ENCODE measurements around the gene ZACN.

ZACN gene

GRCh38 chr17:76080768-76081287 lies 1.8 kb downstream of the ZACN start:
- no peak for TF ChIP-seq JUND (IDR thresholded peaks at IDR 0.05; ENCODE audit: low read depth)
- in situ Hi-C loops (cut with HindIII; ENCODE audit: low pct_unique_long_range_greater_than_20kb, low sequenced_read_pairs), result no loop called here
- DNase-seq (ENCODE audit: low read depth in 1 of 2, low spot score in 1 of 2), result no peak

- no peak for DNase-seq (ENCODE audit: low read depth in 1 of 2, low spot score in 1 of 2)
- in situ Hi-C loops (cut with HindIII; ENCODE audit: low pct_unique_long_range_greater_than_20kb, low sequenced_read_pairs), result no loop called here
- no peak for TF ChIP-seq JUND (IDR thresholded peaks at IDR 0.05; ENCODE audit: low read depth)
These were observed 2.6 kb downstream of the ZACN start for GRCh38 chr17:76081295-76082210.

- in situ Hi-C loops (cut with HindIII; ENCODE audit: low pct_unique_long_range_greater_than_20kb, low sequenced_read_pairs), result no loop called here
- TF ChIP-seq JUND (IDR thresholded peaks at IDR 0.05; ENCODE audit: low read depth), result no peak
- no peak for DNase-seq (ENCODE audit: low read depth in 1 of 2, low spot score in 1 of 2)
These were observed 3.6 kb downstream of the ZACN start for GRCh38 chr17:76082326-76083251.

- TF ChIP-seq JUND (IDR thresholded peaks at IDR 0.05; ENCODE audit: low read depth), result no peak
- DNase-seq (ENCODE audit: low read depth in 1 of 2, low spot score in 1 of 2), result no peak
- in situ Hi-C loops (cut with HindIII; ENCODE audit: low pct_unique_long_range_greater_than_20kb, low sequenced_read_pairs), result no loop called here
These were observed 4.7 kb downstream of the ZACN start for GRCh38 chr17:76083536-76084182.

- no peak for TF ChIP-seq JUND (IDR thresholded peaks at IDR 0.05; ENCODE audit: low read depth)
- in situ Hi-C loops (cut with HindIII; ENCODE audit: low pct_unique_long_range_greater_than_20kb, low sequenced_read_pairs), result no loop called here
- no peak for DNase-seq (ENCODE audit: low read depth in 1 of 2, low spot score in 1 of 2)
These were observed 6.2 kb downstream of the ZACN start for GRCh38 chr17:76085066-76085730.

GRCh38 chr17:76085731-76086366 lies 6.9 kb downstream of the ZACN start:
- DNase-seq (ENCODE audit: low read depth in 1 of 2, low spot score in 1 of 2), result peak in 1 of 2 experiments; percentile 33
- TF ChIP-seq JUND (IDR thresholded peaks at IDR 0.05; ENCODE audit: low read depth), result no peak
- in situ Hi-C loops (cut with HindIII; ENCODE audit: low pct_unique_long_range_greater_than_20kb, low sequenced_read_pairs), result no loop called here

GRCh38 chr17:76086384-76086783 lies 7.4 kb downstream of the ZACN start:
- TF ChIP-seq JUND (IDR thresholded peaks at IDR 0.05; ENCODE audit: low read depth), result no peak
- in situ Hi-C loops (cut with HindIII; ENCODE audit: low pct_unique_long_range_greater_than_20kb, low sequenced_read_pairs), result no loop called here
- no peak for DNase-seq (ENCODE audit: low read depth in 1 of 2, low spot score in 1 of 2)

- no peak for TF ChIP-seq JUND (IDR thresholded peaks at IDR 0.05; ENCODE audit: low read depth)
- in situ Hi-C loops (cut with HindIII; ENCODE audit: low pct_unique_long_range_greater_than_20kb, low sequenced_read_pairs), result no loop called here
- DNase-seq (ENCODE audit: low read depth in 1 of 2, low spot score in 1 of 2), result no peak
These were observed 8.5 kb downstream of the ZACN start for GRCh38 chr17:76087531-76087930.

- TF ChIP-seq JUND (IDR thresholded peaks at IDR 0.05; ENCODE audit: low read depth), result no peak
- in situ Hi-C loops (cut with HindIII; ENCODE audit: low pct_unique_long_range_greater_than_20kb, low sequenced_read_pairs), result no loop called here
- DNase-seq (ENCODE audit: low read depth in 1 of 2, low spot score in 1 of 2), result no peak
These were observed 9.3 kb downstream of the ZACN start for GRCh38 chr17:76088041-76088867.

- no peak for DNase-seq (ENCODE audit: low read depth in 1 of 2, low spot score in 1 of 2)
- TF ChIP-seq JUND (IDR thresholded peaks at IDR 0.05; ENCODE audit: low read depth), result no peak
- in situ Hi-C loops (cut with HindIII; ENCODE audit: low pct_unique_long_range_greater_than_20kb, low sequenced_read_pairs), result no loop called here
These were observed 10.0 kb downstream of the ZACN start for GRCh38 chr17:76088868-76089576.
